SK-N-MC (cell line): ENCODE data around the gene ANKS3.

ENCODE experiments used
- DNase-seq: peaks from one replicate; pipeline ENCODE4 v3.0.0-alpha.2; 2011; ENCODE audit warnings: low read depth, low spot score
- H3K27ac ChIP-seq: fragments of 200-600 bp; sonication (generic); 2 replicates; pipeline ENCODE4 v1.5.1; 2016; ENCODE audit warnings: mixed run types
- H3K36me3 ChIP-seq: fragments of 200-600 bp; sonication (generic); 2 replicates; pipeline ENCODE4 v1.6.1; 2017; ENCODE audit warnings: antibody characterized with exemption, low read length, mixed read lengths; ENCODE audit not compliant: insufficient read depth
- H3K4me3 ChIP-seq: fragments of 200-600 bp; sonication (generic); 2 replicates; pipeline ENCODE4 v1.5.1; 2016
- H3K9ac ChIP-seq: fragments of 200-600 bp; sonication (generic); 2 replicates; pipeline ENCODE4 v1.8.0; 2017; ENCODE audit warnings: mixed run types, mixed read lengths; ENCODE audit not compliant: insufficient read length
- H3K9me3 ChIP-seq: fragments of 200-600 bp; sonication (generic); 2 replicates; pipeline ENCODE4 v1.6.1; 2017; ENCODE audit warnings: low read depth, mild to moderate bottlenecking, antibody characterized with exemption, low read length, moderate library complexity, mixed read lengths
- EZH2 ChIP-seq: fragments of 200-600 bp; sonication (generic); IDR thresholded peaks from one replicate; pipeline ENCODE4 v1.6.1; 2017; ENCODE audit warnings: antibody characterized with exemption
- FOXP2 ChIP-seq: optimal IDR thresholded peaks from 2 replicates; pipeline ENCODE3; 2011; ENCODE audit warnings: mild to moderate bottlenecking, moderate library complexity; ENCODE audit not compliant: insufficient read depth; ENCODE audit errors: extremely low read length, control extremely low read depth
- POLR2AphosphoS5 ChIP-seq: IDR thresholded peaks from 2 replicates; pipeline ENCODE4 v1.6.1; 2012; ENCODE audit warnings: mild to moderate bottlenecking, low read depth, low read length, borderline replicate concordance

ANKS3 gene

GRCh38 chr16:4666537-4667202 lies 67.4 kb downstream of the ANKS3 start:
- H3K36me3 ChIP-seq, result peaks cover 11% of the 10 kb centered on the region
- DNase-seq, result no peak
- no peak overlapping the region for H3K4me3 ChIP-seq
- H3K27ac ChIP-seq, result no peak overlapping the region
- TF ChIP-seq EZH2 (no peak), FOXP2 (no peak), POLR2AphosphoS5 (no peak)
- no peak overlapping the region for H3K9ac ChIP-seq
- H3K9me3 ChIP-seq, result no peaks in the 10 kb centered on the region

GRCh38 chr16:4664538-4665418 lies 69.3 kb downstream of the ANKS3 start:
- DNase-seq, result no peak

GRCh38 chr16:4663777-4664465 lies 70.2 kb downstream of the ANKS3 start:
- Histone ChIP-seq H3K4me3 (no peak overlapping the region), H3K27ac (no peak overlapping the region), H3K9me3 (no peaks in the 10 kb centered on the region), H3K36me3 (peaks cover 9% of the 10 kb centered on the region), H3K9ac (no peak overlapping the region)
- DNase-seq, result no peak
- TF ChIP-seq POLR2AphosphoS5 (no peak), FOXP2 (no peak)

More at GRCh38 chr16:4664538-4665418, 69.3 kb downstream of the ANKS3 start:
- H3K9ac ChIP-seq, result no peak overlapping the region
- no peak overlapping the region for H3K4me3 ChIP-seq
- peaks cover 11% of the 10 kb centered on the region for H3K36me3 ChIP-seq
- H3K27ac ChIP-seq, result no peak overlapping the region
- TF ChIP-seq EZH2 (no peak), FOXP2 (no peak), POLR2AphosphoS5 (no peak)
- H3K9me3 ChIP-seq, result no peaks in the 10 kb centered on the region

- no peaks in the 10 kb centered on the region for H3K9me3 ChIP-seq
- H3K27ac ChIP-seq, result no peak overlapping the region
- H3K36me3 ChIP-seq, result peaks cover 4% of the 10 kb centered on the region; the same call in 1 of the 2 replicates
- no peak overlapping the region for H3K9ac ChIP-seq
- no peak overlapping the region for H3K4me3 ChIP-seq
- TF ChIP-seq POLR2AphosphoS5, result no peak
- no peak for TF ChIP-seq EZH2
- no peak for TF ChIP-seq FOXP2
- DNase-seq, result no peak
These were observed 70.7 kb downstream of the ANKS3 start for GRCh38 chr16:4663465-4663776.

- TF ChIP-seq EZH2, result no peak
- TF ChIP-seq POLR2AphosphoS5, result no peak
- Histone ChIP-seq H3K36me3 (no peaks in the 10 kb centered on the region; the same call in 1 of the 2 replicates), H3K27ac (no peak overlapping the region), H3K9ac (no peak overlapping the region), H3K9me3 (no peaks in the 10 kb centered on the region), H3K4me3 (no peak overlapping the region)
- DNase-seq, result no peak
These were observed 72.4 kb downstream of the ANKS3 start for GRCh38 chr16:4661661-4662060.

GRCh38 chr16:4660454-4661007 lies 73.5 kb downstream of the ANKS3 start:
- Histone ChIP-seq H3K4me3 (no peak overlapping the region), H3K9ac (no peak overlapping the region), H3K9me3 (no peaks in the 10 kb centered on the region), H3K27ac (no peak overlapping the region), H3K36me3 (no peaks in the 10 kb centered on the region)
- DNase-seq, result no peak
- no peak for TF ChIP-seq POLR2AphosphoS5
- TF ChIP-seq FOXP2, result no peak

- H3K27ac ChIP-seq, result no peak overlapping the region
- no peaks in the 10 kb centered on the region for H3K9me3 ChIP-seq
- no peak for TF ChIP-seq FOXP2
- TF ChIP-seq EZH2, result no peak
- no peak for TF ChIP-seq POLR2AphosphoS5
- no peak overlapping the region for H3K4me3 ChIP-seq
- no peak overlapping the region for H3K9ac ChIP-seq
- no peaks in the 10 kb centered on the region for H3K36me3 ChIP-seq
- no peak for DNase-seq
These were observed 74.4 kb downstream of the ANKS3 start for GRCh38 chr16:4659363-4660353.
